DMS53 treated with DMSO at 0.1 percent for 48 hours (cell line): ENCODE data around the gene LTBP1.

Source experiments
- DNase-seq: peaks from one replicate; lab custom pipeline; 2025; ENCODE audit not compliant: unreplicated experiment; lab: John Stamatoyannopoulos, UW

Gene LTBP1

GRCh38 chr2:32931519-32931918 is 15.2 kb upstream of the LTBP1 start:
- no peak for DNase-seq

GRCh38 chr2:32931945-32932709 is 14.6 kb upstream of the LTBP1 start:
- DNase-seq = no peak

GRCh38 chr2:32932825-32933755 is 13.7 kb upstream of the LTBP1 start:
- no peak for DNase-seq

DNA sequence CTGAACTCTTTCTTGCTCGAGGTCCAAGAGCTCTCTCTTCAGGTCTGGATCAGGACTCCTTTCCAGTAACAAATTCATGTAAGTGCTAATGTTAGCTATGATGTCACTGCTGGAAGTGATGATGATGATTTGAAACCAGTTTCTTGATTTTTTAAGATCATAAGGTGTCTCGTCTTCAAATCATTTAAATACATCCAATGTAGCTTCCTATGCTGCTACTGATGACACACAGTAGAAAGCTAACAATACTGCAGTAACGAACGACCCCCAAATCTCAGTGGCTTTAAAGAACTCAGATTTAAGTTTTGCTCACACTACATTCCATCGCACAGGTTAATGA is 13.0 kb upstream of the LTBP1 start:
- DNase-seq = no peak

GRCh38 chr2:32937602-32938448 is 8.9 kb upstream of the LTBP1 start:
- DNase-seq = no peak

- DNase-seq = no peak
These were observed 7.8 kb upstream of the LTBP1 start for GRCh38 chr2:32938934-32939333.

GRCh38 chr2:32940316-32940997 is 6.3 kb upstream of the LTBP1 start:
- DNase-seq = no peak

GRCh38 chr2:32941944-32942690 is 4.6 kb upstream of the LTBP1 start:
- DNase-seq = no peak

GRCh38 chr2:32942793-32943485 is 3.8 kb upstream of the LTBP1 start:
- DNase-seq = no peak

- DNase-seq = no peak
These were observed 1.5 kb upstream of the LTBP1 start for GRCh38 chr2:32945286-32945685.

- no peak for DNase-seq
These were observed 327 bp downstream of the LTBP1 start for GRCh38 chr2:32947076-32947483.

DNA sequence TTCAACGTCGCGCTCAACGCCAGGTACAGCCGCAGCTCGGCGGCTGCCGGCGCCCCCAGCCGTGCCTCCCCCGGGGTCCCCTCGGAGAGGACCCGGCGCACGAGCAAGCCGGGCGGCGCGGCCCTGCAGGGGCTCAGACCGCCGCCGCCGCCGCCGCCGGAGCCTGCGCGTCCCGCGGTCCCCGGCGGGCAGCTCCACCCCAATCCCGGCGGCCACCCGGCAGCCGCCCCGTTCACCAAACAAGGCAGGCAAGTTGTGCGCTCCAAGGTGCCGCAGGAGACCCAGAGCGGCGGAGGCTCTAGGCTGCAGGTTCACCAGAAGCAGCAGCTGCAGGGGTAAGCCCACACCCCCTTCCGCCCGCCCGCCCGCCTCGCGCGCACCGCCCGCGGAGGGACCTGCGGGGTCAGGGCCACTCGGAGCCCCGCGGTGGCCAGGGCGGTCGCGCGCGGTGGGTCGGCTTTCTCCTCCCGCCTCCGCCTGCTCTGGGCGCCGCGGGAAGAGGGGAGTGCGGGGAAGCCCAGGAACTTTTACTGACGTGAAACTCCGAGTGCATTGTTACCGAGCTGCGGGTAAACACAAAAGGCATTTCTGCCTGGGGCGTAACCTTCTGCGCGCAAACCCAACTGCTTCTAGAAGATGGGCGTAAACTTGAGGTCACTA is 861 bp downstream of the LTBP1 start:
- no peak for DNase-seq

DNA sequence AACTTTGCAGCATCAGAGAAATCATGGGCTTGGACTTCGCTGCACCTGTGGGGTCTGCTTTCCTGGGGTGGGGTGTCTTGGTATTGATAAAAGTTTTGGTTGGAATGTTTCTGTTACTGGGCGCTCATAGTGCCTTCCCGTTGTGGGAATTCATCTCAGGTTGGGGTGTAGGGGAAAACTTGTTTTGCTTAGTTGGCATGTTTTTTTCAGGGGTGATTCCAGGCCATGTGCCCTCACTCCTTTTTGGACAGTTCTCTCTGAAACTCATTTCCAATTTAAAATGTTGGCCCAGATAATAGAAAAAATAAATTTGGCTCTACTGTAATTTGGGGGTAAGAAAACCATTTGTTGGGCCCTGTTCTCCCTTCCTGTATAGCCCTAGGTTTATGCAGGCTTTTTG is 1.5 kb downstream of the LTBP1 start:
- no peak for DNase-seq

DNA sequence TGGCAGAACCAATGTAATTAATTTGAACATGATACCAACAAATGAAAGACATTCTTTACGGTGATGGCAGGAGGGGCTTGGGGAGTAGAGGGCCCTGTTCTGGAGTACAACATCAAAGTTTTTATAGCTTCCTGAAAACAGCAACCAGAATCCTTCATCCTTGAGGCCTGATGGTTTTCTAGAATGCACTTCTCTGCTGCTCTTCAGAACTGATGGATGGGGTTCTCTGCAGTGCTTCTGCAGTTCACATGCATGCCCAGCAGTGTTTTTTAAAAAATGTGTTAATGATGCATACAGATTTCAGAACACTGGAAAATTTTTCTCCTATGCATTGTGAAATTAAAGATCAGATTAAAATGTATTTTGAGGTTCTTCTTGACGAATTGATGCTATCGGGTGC is 2.5 kb downstream of the LTBP1 start:
- DNase-seq = no peak

DNA sequence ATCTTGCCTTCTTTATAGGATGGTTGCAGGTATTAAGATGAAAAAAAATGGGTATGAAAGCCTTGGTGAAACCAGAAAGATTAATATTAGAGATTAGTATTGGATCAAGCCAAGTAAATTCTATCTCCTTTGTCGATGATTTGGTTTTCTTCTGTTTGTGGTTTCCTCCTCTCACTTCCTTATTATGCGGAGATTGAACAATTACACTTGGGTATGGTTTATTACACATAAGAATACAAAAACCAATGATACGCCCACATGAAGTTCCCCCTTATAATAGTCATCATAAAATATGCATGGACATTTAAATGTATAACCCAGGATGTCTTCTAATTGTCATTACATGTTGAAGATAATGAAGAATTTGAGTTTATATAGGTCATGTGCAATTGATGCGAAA is 4.9 kb downstream of the LTBP1 start:
- DNase-seq = no peak

- DNase-seq = no peak
These were observed 6.2 kb downstream of the LTBP1 start for GRCh38 chr2:32952761-32953476.

- DNase-seq = no peak
These were observed 7.5 kb downstream of the LTBP1 start for GRCh38 chr2:32954206-32954605.

DNA sequence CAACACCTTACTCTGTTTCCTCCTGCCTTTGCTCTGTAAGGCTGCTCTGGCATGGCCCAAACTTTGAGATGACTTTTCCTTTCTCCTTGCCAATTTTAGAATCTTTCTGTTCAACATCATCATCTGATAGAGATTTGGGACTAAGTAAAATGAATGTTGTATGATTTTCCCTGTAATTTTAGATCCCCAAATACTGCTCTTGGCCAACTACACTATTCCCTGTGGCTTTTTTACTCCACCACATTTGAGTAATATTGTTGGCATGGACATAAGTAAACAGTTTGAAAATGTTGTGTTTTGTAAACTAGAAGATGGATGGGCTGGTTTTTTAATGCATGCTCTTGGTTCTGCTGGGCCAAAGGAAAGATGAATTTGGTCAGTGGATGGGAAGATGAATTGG is 12.1 kb downstream of the LTBP1 start:
- no peak for DNase-seq
